ENCODE results near the gene GPC5.
"Not testable (repeated sequence)": the region's sequence is repeated elsewhere in the genome, so short reads cannot be mapped to it uniquely, and the experiment has no call there.

GPC5 gene

GRCh38 chr13:92451060-92451459 lies 1052.6 kb downstream of the GPC5 start:
- ATAC-seq (no peak), DNase-seq (no peak)
- Mint-ChIP-seq H3K4me3 (no peak overlapping the region), H3K27me3 (no peaks in the 10 kb centered on the region), H3K9me3 (no peaks in the 10 kb centered on the region), H3K27ac (no peak overlapping the region), H3K36me3 (ENCODE audit: low read depth) (no peaks in the 10 kb centered on the region), H3K4me1 (no peaks in the 10 kb centered on the region)

GRCh38 chr13:92452840-92453239 lies 1054.4 kb downstream of the GPC5 start:
- ATAC-seq (no peak), DNase-seq (no peak)
- Mint-ChIP-seq H3K4me1 (no peaks in the 10 kb centered on the region), H3K9me3 (no peaks in the 10 kb centered on the region), H3K27ac (no peak overlapping the region), H3K27me3 (no peaks in the 10 kb centered on the region), H3K4me3 (no peak overlapping the region), H3K36me3 (ENCODE audit: low read depth) (no peaks in the 10 kb centered on the region)

- Mint-ChIP-seq H3K27me3 (no peaks in the 10 kb centered on the region), H3K9me3 (peaks cover 5% of the 10 kb centered on the region), H3K27ac (no peak overlapping the region), H3K4me3 (no peak overlapping the region), H3K4me1 (no peaks in the 10 kb centered on the region), H3K36me3 (ENCODE audit: low read depth) (no peaks in the 10 kb centered on the region)
- DNase-seq (no peak), ATAC-seq (no peak)
Measured at GRCh38 chr13:92459306-92459705, 1060.9 kb downstream of the GPC5 start.

GRCh38 chr13:92460479-92460878 lies 1062.1 kb downstream of the GPC5 start:
- Mint-ChIP-seq H3K9me3 (peaks cover 5% of the 10 kb centered on the region), H3K4me3 (no peak overlapping the region), H3K4me1 (no peaks in the 10 kb centered on the region), H3K27me3 (no peaks in the 10 kb centered on the region), H3K36me3 (ENCODE audit: low read depth) (no peaks in the 10 kb centered on the region), H3K27ac (no peak overlapping the region)
- ATAC-seq = no peak
- DNase-seq = no peak

GRCh38 chr13:92461402-92461801 lies 1063.0 kb downstream of the GPC5 start:
- Mint-ChIP-seq H3K36me3 (ENCODE audit: low read depth) (no peaks in the 10 kb centered on the region), H3K4me1 (no peaks in the 10 kb centered on the region), H3K27me3 (no peaks in the 10 kb centered on the region), H3K9me3 (peaks cover 5% of the 10 kb centered on the region), H3K4me3 (no peak overlapping the region), H3K27ac (no peak overlapping the region)
- DNase-seq = no peak
- ATAC-seq = no peak

GRCh38 chr13:92461831-92462230 lies 1063.4 kb downstream of the GPC5 start:
- no peaks in the 10 kb centered on the region for H3K4me1 Mint-ChIP-seq
- DNase-seq = no peak
- no peak for ATAC-seq
- H3K27me3 Mint-ChIP-seq = no peaks in the 10 kb centered on the region
- H3K36me3 Mint-ChIP-seq (ENCODE audit: low read depth) = no peaks in the 10 kb centered on the region
- H3K27ac Mint-ChIP-seq = no peak overlapping the region
- peaks cover 5% of the 10 kb centered on the region for H3K9me3 Mint-ChIP-seq
- no peak overlapping the region for H3K4me3 Mint-ChIP-seq

- DNase-seq (no peak), ATAC-seq (no peak)
- H3K36me3 Mint-ChIP-seq (ENCODE audit: low read depth) = no peaks in the 10 kb centered on the region
- no peak overlapping the region for H3K27ac Mint-ChIP-seq
- peaks cover 5% of the 10 kb centered on the region for H3K9me3 Mint-ChIP-seq
- no peaks in the 10 kb centered on the region for H3K4me1 Mint-ChIP-seq
- no peaks in the 10 kb centered on the region for H3K27me3 Mint-ChIP-seq
- H3K4me3 Mint-ChIP-seq = no peak overlapping the region
Measured at GRCh38 chr13:92463134-92463533, 1064.7 kb downstream of the GPC5 start.

GRCh38 chr13:92473765-92474475 lies 1075.5 kb downstream of the GPC5 start:
- Mint-ChIP-seq H3K9me3 (no peaks in the 10 kb centered on the region), H3K36me3 (ENCODE audit: low read depth) (no peaks in the 10 kb centered on the region), H3K4me3 (no peak overlapping the region), H3K27ac (no peak overlapping the region), H3K4me1 (no peaks in the 10 kb centered on the region), H3K27me3 (no peaks in the 10 kb centered on the region)
- ATAC-seq (no peak), DNase-seq (no peak)

GRCh38 chr13:92480387-92480786 lies 1082.0 kb downstream of the GPC5 start:
- no peaks in the 10 kb centered on the region for H3K4me1 Mint-ChIP-seq
- ATAC-seq (no peak), DNase-seq (no peak)
- H3K36me3 Mint-ChIP-seq (ENCODE audit: low read depth) = no peaks in the 10 kb centered on the region
- no peaks in the 10 kb centered on the region for H3K27me3 Mint-ChIP-seq
- H3K9me3 Mint-ChIP-seq = peaks cover 7% of the 10 kb centered on the region
- no peak overlapping the region for H3K27ac Mint-ChIP-seq
- no peak overlapping the region for H3K4me3 Mint-ChIP-seq

- H3K27ac Mint-ChIP-seq; H3K36me3 Mint-ChIP-seq (ENCODE audit: low read depth); DNase-seq; H3K4me1 Mint-ChIP-seq; H3K4me3 Mint-ChIP-seq; H3K27me3 Mint-ChIP-seq; ATAC-seq; H3K9me3 Mint-ChIP-seq: not testable (repeated sequence)
Measured at GRCh38 chr13:92482790-92483189, 1084.4 kb downstream of the GPC5 start.

GRCh38 chr13:92483894-92484293 lies 1085.5 kb downstream of the GPC5 start:
- Mint-ChIP-seq H3K27ac (no peak overlapping the region), H3K27me3 (no peaks in the 10 kb centered on the region), H3K9me3 (peaks cover 7% of the 10 kb centered on the region), H3K4me1 (no peaks in the 10 kb centered on the region), H3K36me3 (ENCODE audit: low read depth) (no peaks in the 10 kb centered on the region), H3K4me3 (no peak overlapping the region)
- DNase-seq = no peak
- ATAC-seq = no peak

GRCh38 chr13:92487238-92487637 lies 1088.8 kb downstream of the GPC5 start:
- Mint-ChIP-seq H3K4me1 (no peaks in the 10 kb centered on the region), H3K4me3 (no peak overlapping the region), H3K36me3 (ENCODE audit: low read depth) (no peaks in the 10 kb centered on the region), H3K27ac (no peak overlapping the region), H3K27me3 (no peaks in the 10 kb centered on the region), H3K9me3 (peaks cover 9% of the 10 kb centered on the region)
- no peak for ATAC-seq
- no peak for DNase-seq

GRCh38 chr13:92488249-92488852 lies 1089.9 kb downstream of the GPC5 start:
- ATAC-seq (no peak), DNase-seq (no peak)
- H3K27me3 Mint-ChIP-seq = no peaks in the 10 kb centered on the region
- no peaks in the 10 kb centered on the region for H3K4me1 Mint-ChIP-seq
- H3K36me3 Mint-ChIP-seq (ENCODE audit: low read depth) = no peaks in the 10 kb centered on the region
- no peak overlapping the region for H3K4me3 Mint-ChIP-seq
- peaks cover 9% of the 10 kb centered on the region for H3K9me3 Mint-ChIP-seq
- H3K27ac Mint-ChIP-seq = no peak overlapping the region

GRCh38 chr13:92491839-92492238 lies 1093.4 kb downstream of the GPC5 start:
- no peak overlapping the region for H3K4me3 Mint-ChIP-seq
- H3K9me3 Mint-ChIP-seq = peaks cover 6% of the 10 kb centered on the region

GRCh38 chr13:92494915-92495314 lies 1096.5 kb downstream of the GPC5 start:
- DNase-seq = no peak
- H3K9me3 Mint-ChIP-seq = no peaks in the 10 kb centered on the region
- no peaks in the 10 kb centered on the region for H3K4me1 Mint-ChIP-seq
- H3K27ac Mint-ChIP-seq = no peak overlapping the region
- H3K27me3 Mint-ChIP-seq = no peaks in the 10 kb centered on the region
- H3K4me3 Mint-ChIP-seq = no peak overlapping the region
- ATAC-seq = no peak
- no peaks in the 10 kb centered on the region for H3K36me3 Mint-ChIP-seq (ENCODE audit: low read depth)

More at GRCh38 chr13:92491839-92492238, 1093.4 kb downstream of the GPC5 start:
- Mint-ChIP-seq H3K27ac (no peak overlapping the region), H3K4me1 (no peaks in the 10 kb centered on the region), H3K36me3 (ENCODE audit: low read depth) (no peaks in the 10 kb centered on the region), H3K27me3 (no peaks in the 10 kb centered on the region)
- DNase-seq (no peak), ATAC-seq (no peak)
